B cell (primary cell): ENCODE results near the gene SMIM30. TPM values are rescaled to one million over a fixed set of nuclear protein-coding genes. Genes with fewer than 3 reads are reported as not detected.

Experiments
- ATAC-seq: fragments of 200-7000 bp; cut with Tn5 transposase; one replicate; pipeline ENCODE4 v1.10.0; 2021; ENCODE audit warnings: low read depth, mild to moderate bottlenecking, moderate number of reproducible peaks, moderate library complexity
- CTCF ChIA-PET: fragments of 350-600 bp; sonication (Branson Sonifier 250); formaldehyde crosslinking; loops from one replicate; lab custom pipeline; 2021; ENCODE audit warnings: antibody characterized with exemption, inconsistent platforms; lab: Charles Lee
- POLR2A ChIA-PET: fragments of 350-600 bp; sonication (Branson Sonifier 250); formaldehyde crosslinking; loops from one replicate; lab custom pipeline; 2021; ENCODE audit warnings: antibody characterized with exemption; lab: Charles Lee
- DNase-seq: peaks from one replicate; pipeline ENCODE4 v3.0.0; 2013
- H2AFZ ChIP-seq: 2 replicates; pipeline ENCODE4 v1.6.1; 2012; ENCODE audit warnings: mild to moderate bottlenecking, low read depth, low read length; ENCODE audit not compliant: insufficient read depth, poor library complexity, severe bottlenecking
- H3K27ac ChIP-seq, 2 donors: 1 replicate in 1 of 2; 2 replicates in 1 of 2; pipeline ENCODE4 v1.5.1; 2012 to 2013; ENCODE audit warnings: low read length in 2 of 2, mild to moderate bottlenecking in 2 of 2, moderate library complexity in 1 of 2
- H3K27me3 ChIP-seq, 4 experiments: fragments of 200-600 bp in 1 of 4; sonication (generic) in 1 of 4; replicated peaks in 1 of 4; 1 replicate in 2 of 4; 2 replicates in 2 of 4; pipeline versions ENCODE4 v1.6.1 to v1.7.0; 2013 to 2016; ENCODE audit warnings: low read length in 3 of 4, mild to moderate bottlenecking in 2 of 4, mixed read lengths in 1 of 4, moderate library complexity in 1 of 4; ENCODE audit not compliant: insufficient read depth in 4 of 4, control insufficient read depth in 3 of 4; ENCODE audit errors: control extremely low read depth in 1 of 4
- H3K36me3 ChIP-seq, 2 experiments: replicated peaks in 1 of 2; 1 replicate in 1 of 2; 2 replicates in 1 of 2; pipeline versions ENCODE4 v1.6.1 to v1.7.1; 2013; ENCODE audit warnings: low read length in 1 of 2; ENCODE audit not compliant: insufficient read depth in 2 of 2, control insufficient read depth in 1 of 2; ENCODE audit errors: control extremely low read depth in 1 of 2, extremely low read depth in 1 of 2
- H3K4me1 ChIP-seq, 2 donors: fragments of 200-600 bp in 1 of 2; sonication (generic) in 1 of 2; 1 replicate in 1 of 2; 2 replicates in 1 of 2; pipeline versions ENCODE4 v1.5.1 to v1.6.1; 2013 to 2017; ENCODE audit warnings: low read length in 2 of 2; ENCODE audit not compliant: control insufficient read depth in 2 of 2, insufficient read depth in 2 of 2
- H3K4me2 ChIP-seq: replicated peaks from 2 replicates; pipeline ENCODE3; 2012; ENCODE audit warnings: mild to moderate bottlenecking, low read depth, low read length; ENCODE audit not compliant: poor library complexity, severe bottlenecking
- H3K4me3 ChIP-seq, 5 experiments: fragments of 200-600 bp in 1 of 5; sonication (generic) in 1 of 5; 1 replicate in 3 of 5; 2 replicates in 2 of 5; pipeline versions ENCODE4 v1.5.1 to v1.7.0; 2011 to 2016; ENCODE audit warnings: low read length in 4 of 5, mild to moderate bottlenecking in 4 of 5, low read depth in 2 of 5, control low read depth in 1 of 5, moderate library complexity in 1 of 5; ENCODE audit not compliant: insufficient read depth in 1 of 5; ENCODE audit errors: control extremely low read depth in 1 of 5, extremely low read depth in 1 of 5
- H3K79me2 ChIP-seq: fragments of 200-600 bp; sonication (generic); one replicate; pipeline ENCODE4 v1.6.0; 2016; ENCODE audit warnings: low read length; ENCODE audit not compliant: control insufficient read depth, insufficient read depth
- H3K9ac ChIP-seq: fragments of 200-600 bp; sonication (generic); 2 replicates; pipeline ENCODE4 v1.6.1; 2017; ENCODE audit warnings: mild to moderate bottlenecking, low read length, moderate library complexity
- H3K9me3 ChIP-seq, 3 donors: one replicate each; pipeline versions ENCODE4 v1.6.1 to v1.7.1; 2013; ENCODE audit warnings: low read length in 2 of 3; ENCODE audit not compliant: control insufficient read depth in 2 of 3, insufficient read depth in 1 of 3; ENCODE audit errors: control extremely low read depth in 1 of 3
- H4K20me1 ChIP-seq: 2 replicates; pipeline ENCODE4 v1.6.0; 2012; ENCODE audit warnings: mild to moderate bottlenecking, low read length; ENCODE audit not compliant: insufficient read depth, control insufficient read depth, poor library complexity, severe bottlenecking
- H3K27ac Mint-ChIP-seq: one replicate; pipeline ENCODE4 v1.8.0; 2021; ENCODE audit warnings: mixed read lengths
- H3K27me3 Mint-ChIP-seq: one replicate; pipeline ENCODE4 v1.8.0; 2021; ENCODE audit warnings: mixed read lengths
- H3K4me1 Mint-ChIP-seq: one replicate; pipeline ENCODE4 v1.8.0; 2021; ENCODE audit warnings: mixed read lengths
- H3K4me3 Mint-ChIP-seq: one replicate; pipeline ENCODE4 v1.8.0; 2021; ENCODE audit warnings: mixed read lengths
- H3K9me3 Mint-ChIP-seq: one replicate; pipeline ENCODE4 v1.8.0; 2022; ENCODE audit warnings: mixed read lengths; ENCODE audit not compliant: insufficient read depth
- EZH2 ChIP-seq: IDR thresholded peaks from 2 replicates; pipeline ENCODE4 v1.6.1; 2012; ENCODE audit warnings: borderline replicate concordance, low read depth, mild to moderate bottlenecking, moderate library complexity, low read length; ENCODE audit not compliant: insufficient read depth, poor library complexity, severe bottlenecking
- WGBS: methylation state at CpG from one replicate; pipeline ENCODE4 v1.1.5; 2013; ENCODE audit warnings: missing lambda C conversion rate; ENCODE audit not compliant: insufficient coverage; 5-methylcytosine and 5-hydroxymethylcytosine counted together
- intact Hi-C: fragments of 100-400 bp; cut with micrococcal nuclease; formaldehyde crosslinking; loops from one replicate; pipeline ENCODE4 v1.10.0; 2022
- polyA plus RNA-seq: library from polyadenylated mRNA; depleted of rRNA; stranded (reverse); fragments of >200 nt; gene quantifications from 2 replicates; pipeline ENCODE4 v1.2.3, GENCODE V29; 2012
- total RNA-seq, 2 donors: library from RNA; stranded (reverse); fragments of 120-200 nt in 1 of 2; gene quantifications; 1 replicate in 1 of 2; 2 replicates in 1 of 2; pipeline versions ENCODE4 v1.2.3 to v1.2.4, GENCODE V29; 2013 to 2022
- TF ChIP-seq, protein P1 (sequence below): fragments of 200-600 bp; IDR thresholded peaks from one replicate; pipeline ENCODE4 v1.8.0; 2022; ENCODE audit warnings: antibody characterized with exemption, mild to moderate bottlenecking

SMIM30 gene
- total and polyA plus RNA-seq, 2 donors (not counting 1 experiment from before 2014, with no cell fraction given), result 7.2 to 24.4 TPM

GRCh38 chr7:113083132-113083815 is 35.1 kb downstream of the SMIM30 start:
- POLR2A ChIA-PET, result no interaction called here
- H3K27me3 Mint-ChIP-seq, result peaks cover 60% of the 10 kb centered on the region

DNA sequence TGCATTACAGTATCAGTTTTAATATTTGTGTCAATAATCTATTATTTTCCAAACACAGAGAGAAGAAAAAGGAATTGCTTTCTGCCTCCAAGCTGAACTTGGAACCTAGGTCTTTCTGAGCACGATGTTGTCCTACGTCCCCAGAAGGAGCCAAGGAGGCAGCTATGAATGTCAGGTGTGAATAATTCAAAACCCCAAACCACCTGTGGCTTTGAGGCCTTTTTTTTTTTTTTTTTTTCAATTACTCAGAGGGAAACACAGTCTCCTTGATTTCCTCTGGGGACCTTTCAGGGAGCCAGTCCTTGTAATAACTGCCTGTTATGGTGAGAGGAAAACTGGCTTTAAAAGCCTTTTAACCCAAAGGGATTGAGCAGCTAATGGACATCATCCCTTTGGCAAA is 40.0 kb downstream of the SMIM30 start:
- ATAC-seq (no peak), DNase-seq (no peak)
- Histone ChIP-seq H3K79me2 (no peaks in the 10 kb centered on the region), H3K9me3 (no peaks in the 10 kb centered on the region), H3K27ac (no peak overlapping the region), H3K4me3 (no peak overlapping the region), H2AFZ (no peak overlapping the region), H3K4me2 (no peak overlapping the region), H3K9ac (no peak overlapping the region), H3K27me3 (peaks cover 0 to 8% (median under 1%) of the 10 kb centered on the region in 4 experiments), H3K36me3 (no peaks in the 10 kb centered on the region), H3K4me1 (no peaks in the 10 kb centered on the region), H4K20me1 (no peaks in the 10 kb centered on the region)
- Mint-ChIP-seq H3K27ac (no peak overlapping the region), H3K4me1 (no peaks in the 10 kb centered on the region), H3K27me3 (peaks cover 27% of the 10 kb centered on the region), H3K4me3 (no peak overlapping the region), H3K9me3 (no peaks in the 10 kb centered on the region)
- CTCF ChIA-PET, result interaction anchor here (0.7 kb wide), 1 partner anchor 579 kb away, joined by 3 read pairs; no protein-coding TSS in a partner anchor
- no CpG with 5 or more reads among the region's 2 CpGs for WGBS
- TF ChIP-seq, protein P1, sequence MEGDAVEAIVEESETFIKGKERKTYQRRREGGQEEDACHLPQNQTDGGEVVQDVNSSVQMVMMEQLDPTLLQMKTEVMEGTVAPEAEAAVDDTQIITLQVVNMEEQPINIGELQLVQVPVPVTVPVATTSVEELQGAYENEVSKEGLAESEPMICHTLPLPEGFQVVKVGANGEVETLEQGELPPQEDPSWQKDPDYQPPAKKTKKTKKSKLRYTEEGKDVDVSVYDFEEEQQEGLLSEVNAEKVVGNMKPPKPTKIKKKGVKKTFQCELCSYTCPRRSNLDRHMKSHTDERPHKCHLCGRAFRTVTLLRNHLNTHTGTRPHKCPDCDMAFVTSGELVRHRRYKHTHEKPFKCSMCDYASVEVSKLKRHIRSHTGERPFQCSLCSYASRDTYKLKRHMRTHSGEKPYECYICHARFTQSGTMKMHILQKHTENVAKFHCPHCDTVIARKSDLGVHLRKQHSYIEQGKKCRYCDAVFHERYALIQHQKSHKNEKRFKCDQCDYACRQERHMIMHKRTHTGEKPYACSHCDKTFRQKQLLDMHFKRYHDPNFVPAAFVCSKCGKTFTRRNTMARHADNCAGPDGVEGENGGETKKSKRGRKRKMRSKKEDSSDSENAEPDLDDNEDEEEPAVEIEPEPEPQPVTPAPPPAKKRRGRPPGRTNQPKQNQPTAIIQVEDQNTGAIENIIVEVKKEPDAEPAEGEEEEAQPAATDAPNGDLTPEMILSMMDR, result no peak
- intact Hi-C loops, result no loop called here
- POLR2A ChIA-PET, result no interaction called here

More at GRCh38 chr7:113083132-113083815, 35.1 kb downstream of the SMIM30 start:
- Histone ChIP-seq H3K4me1 (peaks cover 6 to 11% of the 10 kb centered on the region in 2 donors), H3K79me2 (no peaks in the 10 kb centered on the region), H3K9ac (no peak overlapping the region), H3K27ac (no peak overlapping the region), H3K4me2 (no peak overlapping the region), H2AFZ (no peak overlapping the region), H4K20me1 (no peaks in the 10 kb centered on the region), H3K27me3 (peaks cover 0 to 31% (median 25%) of the 10 kb centered on the region in 4 experiments), H3K36me3 (no peaks in the 10 kb centered on the region), H3K9me3 (peaks cover 0 to 6% (median 0%) of the 10 kb centered on the region in 3 donors), H3K4me3 (no peak overlapping the region)
- intact Hi-C loops, result no loop called here
- no peaks in the 10 kb centered on the region for H3K9me3 Mint-ChIP-seq
- no peak overlapping the region for H3K4me3 Mint-ChIP-seq
- WGBS, result no CpG with 5 or more reads among the region's 1 CpG
- CTCF ChIA-PET, result no interaction called here
- H3K4me1 Mint-ChIP-seq, result peaks cover 14% of the 10 kb centered on the region
- no peak overlapping the region for H3K27ac Mint-ChIP-seq
- TF ChIP-seq, protein P1, result no peak
- no peak for TF ChIP-seq EZH2
- no peak for DNase-seq
- ATAC-seq, result no peak
